ENCODE measurements around the gene ASAP2. TPM values are rescaled to one million over a fixed set of nuclear protein-coding genes. Genes with fewer than 3 reads are reported as not detected.

Gene ASAP2
- polyA plus RNA-seq, 3 donors: 0.08 to 1.1 (median 0.20) TPM

- Histone ChIP-seq H3K4me1 (ENCODE audit: control insufficient read depth in 1 of 2, insufficient read depth in 2 of 2, low read length in 2 of 2) (peaks cover 5 to 6% of the 10 kb centered on the region in 2 donors), H2AFZ (ENCODE audit: insufficient read depth, low read depth, low read length, poor library complexity, severe bottlenecking) (no peak overlapping the region), H4K20me1 (ENCODE audit: insufficient read depth, low read length) (no peaks in the 10 kb centered on the region), H3K27ac (ENCODE audit: low read depth in 1 of 2, low read length in 2 of 2) (no peak overlapping the region), H3K36me3 (replicated peaks in 1 of 2; ENCODE audit: control insufficient read depth in 1 of 2, insufficient read depth in 2 of 2, low read length in 2 of 2) (no peaks in the 10 kb centered on the region), H3K4me2 (replicated peaks; ENCODE audit: extremely low read depth, low read length, poor library complexity, severe bottlenecking) (no peak overlapping the region), H3K27me3 (ENCODE audit: control insufficient read depth in 2 of 2, insufficient read depth in 2 of 2, low read length in 2 of 2) (no peaks in the 10 kb centered on the region), H3K9me3 (replicated peaks in 1 of 2; ENCODE audit: control insufficient read depth in 1 of 2, insufficient read depth in 1 of 2, low read length in 2 of 2) (no peaks in the 10 kb centered on the region), H3K79me2 (ENCODE audit: insufficient read depth, low read length) (no peaks in the 10 kb centered on the region), H3K9ac (ENCODE audit: insufficient read depth, low read length, poor library complexity, severe bottlenecking) (no peak overlapping the region), H3K4me3 (replicated peaks in 1 of 3; ENCODE audit: low read depth in 2 of 3, low read length in 3 of 3) (no peak overlapping the region)
- H3K4me3 Mint-ChIP-seq: no peak overlapping the region
- peaks cover 1 to 3% (median 2%) of the 10 kb centered on the region in 3 donors for H3K27me3 Mint-ChIP-seq (ENCODE audit: low read depth in 3 of 3)
- H3K36me3 Mint-ChIP-seq: peaks cover 0 to 3% of the 10 kb centered on the region in 2 donors
- intact Hi-C loops (cut with micrococcal nuclease): no loop called here
- TF ChIP-seq CTCF (IDR thresholded peaks at IDR 0.05): no peak
- peaks cover 4% of the 10 kb centered on the region for H3K4me1 Mint-ChIP-seq
- no peaks in the 10 kb centered on the region for H3K9me3 Mint-ChIP-seq
- no peak for DNase-seq
- no peak overlapping the region for H3K27ac Mint-ChIP-seq
Measured at GRCh38 chr2:9220201-9220600, 13.6 kb downstream of the ASAP2 start.

GRCh38 chr2:9221223-9221622, 14.6 kb downstream of the ASAP2 start:
- no peaks in the 10 kb centered on the region for H4K20me1 ChIP-seq (ENCODE audit: insufficient read depth, low read length)
- H3K4me1 ChIP-seq (ENCODE audit: control insufficient read depth in 1 of 2, insufficient read depth in 2 of 2, low read length in 2 of 2): peaks cover 5 to 6% of the 10 kb centered on the region in 2 donors
- H3K27ac ChIP-seq (ENCODE audit: low read depth in 1 of 2, low read length in 2 of 2): no peak overlapping the region
- H3K36me3 Mint-ChIP-seq: peaks cover 0 to 3% of the 10 kb centered on the region in 2 donors
- H2AFZ ChIP-seq (ENCODE audit: insufficient read depth, low read depth, low read length, poor library complexity, severe bottlenecking): no peak overlapping the region
- no peaks in the 10 kb centered on the region for H3K9me3 Mint-ChIP-seq
- TF ChIP-seq CTCF (IDR thresholded peaks at IDR 0.05): no peak
- no peak overlapping the region for H3K4me2 ChIP-seq (replicated peaks; ENCODE audit: extremely low read depth, low read length, poor library complexity, severe bottlenecking)
- H3K27ac Mint-ChIP-seq: no peak overlapping the region
- peaks cover 0 to 2% (median 1%) of the 10 kb centered on the region in 3 donors for H3K27me3 Mint-ChIP-seq (ENCODE audit: low read depth in 3 of 3)
- WGBS (ENCODE audit: insufficient coverage): no CpG with 5 or more reads among the region's 1 CpG
- H3K27me3 ChIP-seq (ENCODE audit: control insufficient read depth in 2 of 2, insufficient read depth in 2 of 2, low read length in 2 of 2): no peaks in the 10 kb centered on the region
- no peak overlapping the region for H3K4me3 ChIP-seq (replicated peaks in 1 of 3; ENCODE audit: low read depth in 2 of 3, low read length in 3 of 3)
- H3K9ac ChIP-seq (ENCODE audit: insufficient read depth, low read length, poor library complexity, severe bottlenecking): no peak overlapping the region
- intact Hi-C loops (cut with micrococcal nuclease): no loop called here
- no peak for DNase-seq
- no peaks in the 10 kb centered on the region for H3K36me3 ChIP-seq (replicated peaks in 1 of 2; ENCODE audit: control insufficient read depth in 1 of 2, insufficient read depth in 2 of 2, low read length in 2 of 2)
- no peaks in the 10 kb centered on the region for H3K79me2 ChIP-seq (ENCODE audit: insufficient read depth, low read length)
- H3K4me3 Mint-ChIP-seq: no peak overlapping the region
- peaks cover 4% of the 10 kb centered on the region for H3K4me1 Mint-ChIP-seq
- H3K9me3 ChIP-seq (replicated peaks in 1 of 2; ENCODE audit: control insufficient read depth in 1 of 2, insufficient read depth in 1 of 2, low read length in 2 of 2): no peaks in the 10 kb centered on the region

All from CD14-positive monocyte (primary cell).